ENCODE results near the gene MRPL19. TPM values are rescaled to one million over a fixed set of nuclear protein-coding genes. Genes with fewer than 3 reads are reported as not detected.

MRPL19 gene
- polyA plus RNA-seq, 3 donors: 4.5 to 25.0 (median 25.0) TPM

- Mint-ChIP-seq H3K36me3 (peaks cover 34 to 36% of the 10 kb centered on the region in 2 donors), H3K27ac (no peak overlapping the region), H3K9me3 (no peaks in the 10 kb centered on the region), H3K27me3 (ENCODE audit: low read depth in 3 of 3) (peaks cover 0 to 2% (median 0%) of the 10 kb centered on the region in 3 donors), H3K4me3 (no peak overlapping the region), H3K4me1 (peaks cover 19% of the 10 kb centered on the region)
- H2AFZ ChIP-seq (ENCODE audit: insufficient read depth, low read depth, low read length, poor library complexity, severe bottlenecking): no peak overlapping the region
- peaks cover 32 to 39% of the 10 kb centered on the region in 2 donors for H3K36me3 ChIP-seq (replicated peaks in 1 of 2; ENCODE audit: control insufficient read depth in 1 of 2, insufficient read depth in 2 of 2, low read length in 2 of 2)
- WGBS (ENCODE audit: insufficient coverage): 0% methylated on average over 1 of the region's 1 CpG
- TF ChIP-seq CTCF (IDR thresholded peaks at IDR 0.05): no peak
- DNase-seq: no peak
- no peak overlapping the region for H3K9ac ChIP-seq (ENCODE audit: insufficient read depth, low read length, poor library complexity, severe bottlenecking)
- H3K4me3 ChIP-seq (replicated peaks in 1 of 3; ENCODE audit: low read depth in 2 of 3, low read length in 3 of 3): no peak overlapping the region
- intact Hi-C loops (cut with micrococcal nuclease): no loop called here
- H3K4me2 ChIP-seq (replicated peaks; ENCODE audit: extremely low read depth, low read length, poor library complexity, severe bottlenecking): no peak overlapping the region
- peaks cover 14 to 17% of the 10 kb centered on the region in 2 donors for H3K4me1 ChIP-seq (ENCODE audit: control insufficient read depth in 1 of 2, insufficient read depth in 2 of 2, low read length in 2 of 2)
- H3K79me2 ChIP-seq (ENCODE audit: insufficient read depth, low read length): no peaks in the 10 kb centered on the region
- H3K27me3 ChIP-seq (ENCODE audit: control insufficient read depth in 2 of 2, insufficient read depth in 2 of 2, low read length in 2 of 2): no peaks in the 10 kb centered on the region
- H4K20me1 ChIP-seq (ENCODE audit: insufficient read depth, low read length): no peaks in the 10 kb centered on the region
- H3K9me3 ChIP-seq (replicated peaks in 1 of 2; ENCODE audit: control insufficient read depth in 1 of 2, insufficient read depth in 1 of 2, low read length in 2 of 2): no peaks in the 10 kb centered on the region
- no peak overlapping the region for H3K27ac ChIP-seq (ENCODE audit: low read depth in 1 of 2, low read length in 2 of 2)
Observed at GRCh38 chr2:75705921-75706320, 59.3 kb downstream of the MRPL19 start.

- peaks cover 23% of the 10 kb centered on the region for H3K4me1 Mint-ChIP-seq
- H3K27me3 Mint-ChIP-seq (ENCODE audit: low read depth in 3 of 3): peaks cover 0 to 5% (median 0%) of the 10 kb centered on the region in 3 donors
- Histone ChIP-seq H2AFZ (ENCODE audit: insufficient read depth, low read depth, low read length, poor library complexity, severe bottlenecking) (no peak overlapping the region), H3K79me2 (ENCODE audit: insufficient read depth, low read length) (no peaks in the 10 kb centered on the region), H3K9ac (ENCODE audit: insufficient read depth, low read length, poor library complexity, severe bottlenecking) (no peak overlapping the region), H3K4me3 (replicated peaks in 1 of 3; ENCODE audit: low read depth in 2 of 3, low read length in 3 of 3) (no peak overlapping the region), H3K4me2 (replicated peaks; ENCODE audit: extremely low read depth, low read length, poor library complexity, severe bottlenecking) (no peak overlapping the region), H3K4me1 (ENCODE audit: control insufficient read depth in 1 of 2, insufficient read depth in 2 of 2, low read length in 2 of 2) (peaks cover 17 to 22% of the 10 kb centered on the region in 2 donors), H3K27ac (ENCODE audit: low read depth in 1 of 2, low read length in 2 of 2) (no peak overlapping the region), H3K27me3 (ENCODE audit: control insufficient read depth in 2 of 2, insufficient read depth in 2 of 2, low read length in 2 of 2) (no peaks in the 10 kb centered on the region), H4K20me1 (ENCODE audit: insufficient read depth, low read length) (no peaks in the 10 kb centered on the region), H3K9me3 (replicated peaks in 1 of 2; ENCODE audit: control insufficient read depth in 1 of 2, insufficient read depth in 1 of 2, low read length in 2 of 2) (no peaks in the 10 kb centered on the region), H3K36me3 (replicated peaks in 1 of 2; ENCODE audit: control insufficient read depth in 1 of 2, insufficient read depth in 2 of 2, low read length in 2 of 2) (peaks cover 14 to 22% of the 10 kb centered on the region in 2 donors)
- no peak overlapping the region for H3K4me3 Mint-ChIP-seq
- peaks cover 19 to 22% of the 10 kb centered on the region in 2 donors for H3K36me3 Mint-ChIP-seq
- no peak overlapping the region for H3K27ac Mint-ChIP-seq
- peaks cover 0 to 3% (median 0%) of the 10 kb centered on the region in 7 donors for H3K9me3 Mint-ChIP-seq
- WGBS (ENCODE audit: insufficient coverage): no CpG with 5 or more reads among the region's 3 CpGs
- intact Hi-C loops (cut with micrococcal nuclease): no loop called here
- DNase-seq: no peak
- no peak for TF ChIP-seq CTCF (IDR thresholded peaks at IDR 0.05)
Observed at GRCh38 chr2:75707901-75708300, 61.3 kb downstream of the MRPL19 start.

Data from CD14-positive monocyte (primary cell).